H1 (cell line): Measurements from ENCODE around the gene NR3C1.

Source experiments
- ATF3 ChIP-seq: IDR thresholded peaks from 2 replicates; pipeline ENCODE4 v1.6.1; 2011; ENCODE audit warnings: low read depth, mild to moderate bottlenecking, low read length; ENCODE audit not compliant: insufficient read depth
- BRCA1 ChIP-seq: IDR thresholded peaks from 2 replicates; pipeline ENCODE4 v1.6.1; 2012; ENCODE audit warnings: low read depth, low read length, improper control_type of control experiment
- CBX5 ChIP-seq: fragments of 300-800, 300-1000 bp; sonication (generic); IDR thresholded peaks from 2 replicates; pipeline ENCODE4 v1.7.1; 2016; ENCODE audit warnings: antibody characterized with exemption, low read length, low read depth
- CBX8 ChIP-seq: fragments of 300-800, 300-1000 bp; sonication (generic); IDR thresholded peaks from 2 replicates; pipeline ENCODE4 v1.7.1; 2016; ENCODE audit warnings: low read depth, low read length, borderline replicate concordance
- CTCF ChIP-seq, 3 experiments: IDR thresholded peaks; 1 replicate in 2 of 3; 2 replicates in 1 of 3; pipeline versions ENCODE4 v1.5.1 to v1.6.1; 2011; ENCODE audit warnings: low read length in 3 of 3, mild to moderate bottlenecking in 3 of 3, inconsistent platforms in 2 of 3, low read depth in 1 of 3, moderate library complexity in 1 of 3; ENCODE audit not compliant: insufficient read depth in 1 of 3; ENCODE audit errors: control extremely low read depth in 1 of 3
- EP300 ChIP-seq, 2 experiments: IDR thresholded peaks; 1 replicate in 1 of 2; 2 replicates in 1 of 2; pipeline ENCODE4 v1.6.1; 2011 to 2012; ENCODE audit warnings: low read depth in 2 of 2, low read length in 2 of 2, mild to moderate bottlenecking in 2 of 2, borderline replicate concordance in 1 of 2, inconsistent platforms in 1 of 2, moderate library complexity in 1 of 2
- MAFK ChIP-seq: IDR thresholded peaks from 2 replicates; pipeline ENCODE4 v1.6.1; 2012; ENCODE audit warnings: low read depth, mild to moderate bottlenecking, improper control_type of control experiment, low read length
- POLR2A ChIP-seq, 2 experiments: IDR thresholded peaks; 1 replicate in 1 of 2; 2 replicates in 1 of 2; pipeline ENCODE4 v1.6.1; 2011; ENCODE audit warnings: low read depth in 2 of 2, low read length in 2 of 2, mild to moderate bottlenecking in 2 of 2; ENCODE audit errors: control extremely low read depth in 1 of 2
- SIN3A ChIP-seq, 2 experiments: IDR thresholded peaks in 1 of 2; conservative IDR thresholded peaks in 1 of 2; 2 replicates each; pipeline ENCODE4 v1.6.1; 2011 to 2012; ENCODE audit warnings: low read length in 2 of 2, improper control_type of control experiment in 1 of 2, low read depth in 1 of 2, mild to moderate bottlenecking in 1 of 2
- SP1 ChIP-seq: IDR thresholded peaks from 2 replicates; pipeline ENCODE4 v1.6.1; 2011; ENCODE audit warnings: low read depth, low read length
- ZNF274 ChIP-seq: IDR thresholded peaks from 2 replicates; pipeline ENCODE4 v1.7.0; 2012; ENCODE audit warnings: low read length, borderline replicate concordance; ENCODE audit errors: extremely low read depth

- no peak for TF ChIP-seq CTCF (IDR thresholded peaks at IDR 0.05; ENCODE audit: control extremely low read depth in 1 of 3, insufficient read depth in 1 of 3, low read depth in 1 of 3, low read length in 3 of 3)
- no peak for TF ChIP-seq CBX8
- no peak for TF ChIP-seq POLR2A (IDR thresholded peaks at IDR 0.05; ENCODE audit: control extremely low read depth in 1 of 2, low read depth in 2 of 2, low read length in 2 of 2)
- no peak for TF ChIP-seq SIN3A (conservative IDR thresholded peaks at IDR 0.05 in 1 of 2, IDR thresholded peaks at IDR 0.05 in 1 of 2; ENCODE audit: low read depth in 1 of 2, low read length in 2 of 2)
- no peak for TF ChIP-seq SP1
- TF ChIP-seq BRCA1, result no peak
- TF ChIP-seq EP300 (IDR thresholded peaks at IDR 0.05; ENCODE audit: borderline replicate concordance in 1 of 2, low read depth in 2 of 2, low read length in 2 of 2), result no peak
- no peak for TF ChIP-seq ATF3
- TF ChIP-seq ZNF274, result no peak
- TF ChIP-seq MAFK, result no peak
- no peak for TF ChIP-seq CBX5
These were observed 141.6 kb downstream of the NR3C1 start for GRCh38 chr5:143261748-143262392.
